ENCODE data around the gene CDK11B.
"Not testable (repeated sequence)": the region's sequence is repeated elsewhere in the genome, so short reads cannot be mapped to it uniquely, and the experiment has no call there.

Gene CDK11B

DNA sequence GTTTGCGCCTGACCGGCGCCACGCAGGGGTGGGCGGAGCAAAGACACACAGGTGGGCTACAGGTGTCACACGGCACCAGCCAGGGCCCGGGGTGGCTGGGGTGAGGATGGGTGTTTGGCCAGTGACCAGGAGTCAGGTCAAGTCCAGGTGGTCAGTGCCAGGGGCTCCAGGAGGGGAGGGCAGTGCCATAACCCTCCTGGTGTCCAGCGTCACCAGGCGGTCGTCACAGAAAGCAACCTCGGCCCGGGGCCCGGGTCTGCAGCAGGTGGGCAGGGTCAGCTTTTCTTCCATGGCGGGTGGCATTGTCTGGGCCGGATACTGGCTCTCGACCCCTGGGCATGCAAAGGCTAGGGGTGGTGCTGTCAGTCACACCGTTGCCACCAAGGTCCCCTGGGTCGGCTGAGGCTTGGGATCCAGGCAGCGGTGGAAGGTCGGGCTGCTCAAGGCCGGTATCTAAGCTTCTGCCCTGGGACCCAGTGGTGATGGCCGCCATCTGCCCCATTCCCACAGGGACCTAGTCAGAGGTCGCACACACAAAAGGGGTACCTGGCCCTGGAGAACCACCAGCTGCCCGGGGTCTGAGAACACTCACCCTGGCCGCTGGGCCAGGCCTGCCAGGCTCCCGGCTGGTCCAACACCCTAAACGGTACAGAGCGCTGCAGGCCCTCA, 60.6 kb downstream of the CDK11B start:
- DNase-seq (ENCODE audit: low spot score) = no peak
- in situ Hi-C loops (cut with MboI; ENCODE audit: low pct_unique_long_range_greater_than_20kb, low sequenced_read_pairs, unreplicated experiment) = no loop called here
- TF ChIP-seq, protein P1, sequence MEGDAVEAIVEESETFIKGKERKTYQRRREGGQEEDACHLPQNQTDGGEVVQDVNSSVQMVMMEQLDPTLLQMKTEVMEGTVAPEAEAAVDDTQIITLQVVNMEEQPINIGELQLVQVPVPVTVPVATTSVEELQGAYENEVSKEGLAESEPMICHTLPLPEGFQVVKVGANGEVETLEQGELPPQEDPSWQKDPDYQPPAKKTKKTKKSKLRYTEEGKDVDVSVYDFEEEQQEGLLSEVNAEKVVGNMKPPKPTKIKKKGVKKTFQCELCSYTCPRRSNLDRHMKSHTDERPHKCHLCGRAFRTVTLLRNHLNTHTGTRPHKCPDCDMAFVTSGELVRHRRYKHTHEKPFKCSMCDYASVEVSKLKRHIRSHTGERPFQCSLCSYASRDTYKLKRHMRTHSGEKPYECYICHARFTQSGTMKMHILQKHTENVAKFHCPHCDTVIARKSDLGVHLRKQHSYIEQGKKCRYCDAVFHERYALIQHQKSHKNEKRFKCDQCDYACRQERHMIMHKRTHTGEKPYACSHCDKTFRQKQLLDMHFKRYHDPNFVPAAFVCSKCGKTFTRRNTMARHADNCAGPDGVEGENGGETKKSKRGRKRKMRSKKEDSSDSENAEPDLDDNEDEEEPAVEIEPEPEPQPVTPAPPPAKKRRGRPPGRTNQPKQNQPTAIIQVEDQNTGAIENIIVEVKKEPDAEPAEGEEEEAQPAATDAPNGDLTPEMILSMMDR (IDR thresholded peaks at IDR 0.05; ENCODE audit: extremely low read depth, insufficient read depth, missing control alignments) = no peak

DNA sequence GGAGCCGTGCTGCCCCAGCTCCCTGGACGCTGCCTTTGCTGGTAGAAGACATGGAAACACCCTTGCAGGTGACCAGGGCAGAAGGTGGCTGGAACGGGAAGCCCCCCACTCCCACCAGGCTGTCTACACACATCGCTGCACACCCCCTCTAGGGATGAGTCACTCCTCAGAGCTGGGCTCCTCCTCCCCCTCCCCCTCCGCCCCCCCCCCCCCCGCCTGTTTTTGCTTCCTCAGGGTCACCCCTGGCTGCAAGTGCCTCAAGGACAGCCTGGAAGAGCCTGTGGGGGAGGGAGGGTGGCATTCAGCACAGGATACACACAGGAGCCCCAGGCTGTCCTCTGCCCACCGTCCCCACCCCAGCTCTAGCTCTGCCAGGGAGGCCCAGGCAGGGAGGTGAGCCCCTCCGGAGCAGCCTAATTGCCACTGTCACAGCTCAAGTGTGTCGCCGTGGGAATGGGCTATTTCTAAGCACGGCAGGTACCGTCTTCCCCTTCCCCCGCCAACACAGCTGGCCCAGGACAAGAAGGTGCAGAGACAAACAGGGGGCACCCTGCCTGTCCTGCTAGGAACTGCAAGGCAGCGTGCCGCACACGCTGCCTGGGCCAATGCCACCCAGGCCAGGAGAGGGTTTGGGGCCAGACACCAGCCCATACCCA, 61.4 kb downstream of the CDK11B start:
- DNase-seq (ENCODE audit: low spot score) = peak; percentile 80
- in situ Hi-C loops (cut with MboI; ENCODE audit: low pct_unique_long_range_greater_than_20kb, low sequenced_read_pairs, unreplicated experiment) = no loop called here
- TF ChIP-seq, protein P1 (IDR thresholded peaks at IDR 0.05; ENCODE audit: extremely low read depth, insufficient read depth, missing control alignments) = peak; percentile 16

DNA sequence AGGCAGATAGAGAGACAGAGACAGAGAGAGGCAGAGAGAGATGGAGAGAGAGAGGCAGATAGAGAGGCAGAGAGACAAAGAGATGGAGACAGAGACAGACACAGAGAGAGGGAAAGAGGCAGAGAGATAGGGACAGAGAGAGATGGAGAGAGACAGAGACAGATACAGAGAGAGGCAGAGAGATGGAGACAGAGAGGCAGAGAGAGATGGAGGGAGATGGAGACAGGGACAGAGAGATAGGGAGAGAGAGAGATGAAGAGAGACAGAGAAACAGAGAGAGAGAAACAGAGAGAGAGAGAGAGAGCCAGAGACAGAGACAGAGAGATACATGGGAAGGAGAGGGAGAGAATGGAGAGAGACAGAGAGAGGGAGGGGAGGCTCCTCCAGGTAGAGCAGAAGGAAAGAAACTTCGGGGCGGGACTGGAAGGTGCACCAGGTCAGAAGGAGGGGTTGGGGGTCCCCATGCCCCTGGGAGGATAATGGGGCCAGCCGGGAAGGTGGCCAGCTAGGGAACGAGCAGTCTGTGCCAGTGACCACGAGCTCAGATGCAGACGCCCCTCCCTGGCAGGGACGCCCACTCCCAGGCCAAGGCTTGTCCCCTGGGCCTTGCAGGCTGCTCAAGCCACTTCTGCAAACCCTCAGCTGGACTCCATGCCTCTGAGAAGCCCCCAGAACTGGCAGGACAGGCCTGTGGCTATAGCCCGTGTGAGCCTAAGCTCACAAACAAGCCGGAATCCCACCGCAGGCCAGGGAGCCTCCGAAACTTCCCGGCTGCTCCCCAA, 62.1 kb downstream of the CDK11B start:
- TF ChIP-seq, protein P1 (IDR thresholded peaks at IDR 0.05; ENCODE audit: extremely low read depth, insufficient read depth, missing control alignments) = no peak
- in situ Hi-C loops (cut with MboI; ENCODE audit: low pct_unique_long_range_greater_than_20kb, low sequenced_read_pairs, unreplicated experiment) = no loop called here
- DNase-seq (ENCODE audit: low spot score) = peak; percentile 59

DNA sequence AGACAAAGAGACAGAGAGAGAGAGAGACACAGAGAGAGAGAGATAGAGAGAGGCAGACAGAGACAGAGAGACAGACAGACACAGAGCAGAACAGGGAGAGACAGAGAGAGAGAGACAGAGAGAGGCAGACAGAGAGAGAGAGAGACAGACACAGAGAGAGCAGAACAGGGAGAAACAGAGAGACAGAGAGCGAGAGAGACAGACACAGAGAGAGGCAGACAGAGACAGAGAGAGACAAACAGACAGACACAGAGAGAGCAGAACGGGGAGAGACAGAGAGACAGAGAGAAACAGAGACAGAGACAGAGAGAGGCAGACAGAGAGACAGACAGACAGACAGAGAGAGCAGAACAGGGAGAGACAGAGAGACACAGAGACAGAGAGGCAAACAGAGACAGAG, 63.5 kb downstream of the CDK11B start:
- DNase-seq (ENCODE audit: low spot score); in situ Hi-C loops (cut with MboI; ENCODE audit: low pct_unique_long_range_greater_than_20kb, low sequenced_read_pairs, unreplicated experiment): not testable (repeated sequence)

DNA sequence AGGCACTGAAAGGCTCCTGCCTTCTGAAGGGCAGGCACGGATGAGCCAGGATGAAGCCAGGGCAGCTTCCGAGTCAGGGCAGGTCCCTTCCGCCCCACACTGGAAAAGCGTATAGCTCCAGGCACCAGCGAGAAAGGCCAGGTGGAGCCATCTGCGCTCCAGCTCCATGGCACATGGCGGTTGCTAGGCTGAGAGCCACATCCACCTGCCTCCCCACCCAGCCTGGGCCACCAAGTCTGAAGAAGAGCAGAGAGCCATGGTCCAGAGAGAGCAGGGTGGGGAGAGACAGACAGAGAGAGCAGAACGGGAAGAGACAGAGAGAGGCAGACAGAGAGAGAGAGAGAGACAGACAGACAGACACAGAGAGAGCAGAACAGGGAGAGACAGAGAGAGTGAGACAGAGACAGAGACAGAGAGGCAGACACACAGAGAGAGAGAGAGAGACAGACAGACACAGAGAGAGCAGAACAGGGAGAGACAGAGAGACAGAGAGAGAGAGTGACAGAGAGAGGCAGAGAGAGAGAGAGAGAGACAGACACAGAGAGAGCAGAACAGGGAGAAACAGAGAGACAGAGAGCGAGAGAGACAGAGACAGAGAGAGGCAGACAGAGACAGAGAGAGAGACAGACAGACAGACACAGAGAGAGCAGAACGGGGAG, 64.1 kb downstream of the CDK11B start:
- TF ChIP-seq, protein P1 (IDR thresholded peaks at IDR 0.05; ENCODE audit: extremely low read depth, insufficient read depth, missing control alignments) = no peak
- in situ Hi-C loops (cut with MboI; ENCODE audit: low pct_unique_long_range_greater_than_20kb, low sequenced_read_pairs, unreplicated experiment) = no loop called here
- peak; percentile 38 for DNase-seq (ENCODE audit: low spot score)

DNA sequence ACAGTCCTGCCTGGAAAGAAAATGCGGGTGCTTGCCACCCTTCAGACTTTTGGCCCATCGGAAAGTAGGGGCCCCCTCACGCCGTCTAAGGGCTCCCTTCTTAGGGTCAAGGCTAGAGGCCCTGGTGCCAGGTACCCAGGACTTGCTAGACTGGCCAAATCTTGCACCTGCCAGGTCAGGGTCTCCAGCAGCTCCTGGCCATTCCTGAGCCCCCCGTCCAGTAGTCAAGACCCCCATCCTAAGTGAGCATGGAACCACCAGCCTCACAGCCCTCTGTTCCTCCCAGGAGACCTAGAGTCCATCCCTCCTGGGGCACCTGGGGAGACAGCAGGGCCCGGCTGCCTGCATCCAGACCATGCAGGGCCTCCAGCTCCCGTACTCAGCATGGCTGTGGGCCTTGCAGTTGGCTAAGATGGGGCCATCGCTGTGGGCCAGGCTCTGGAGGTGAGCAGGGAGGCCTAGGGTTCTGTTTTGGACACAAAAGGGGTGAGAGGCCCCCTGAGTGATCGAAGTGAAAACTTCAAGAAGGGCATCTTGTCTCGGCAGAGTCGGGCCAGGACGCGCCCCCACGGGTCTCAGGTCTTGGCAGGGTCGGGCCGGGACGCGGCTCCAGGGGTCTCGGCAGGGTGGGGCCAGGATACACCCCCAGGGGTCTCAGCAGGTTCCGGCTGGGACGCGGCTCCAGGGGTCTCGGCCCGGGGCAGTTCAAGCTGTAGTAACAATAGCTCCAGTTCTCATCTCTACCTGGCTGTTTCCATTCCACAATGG, 64.8 kb downstream of the CDK11B start:
- DNase-seq (ENCODE audit: low spot score) = no peak
- TF ChIP-seq, protein P1 (IDR thresholded peaks at IDR 0.05; ENCODE audit: extremely low read depth, insufficient read depth, missing control alignments) = no peak
- in situ Hi-C loops (cut with MboI; ENCODE audit: low pct_unique_long_range_greater_than_20kb, low sequenced_read_pairs, unreplicated experiment) = no loop called here
